ENCODE results near the gene PAK6.

PAK6 gene

GRCh38 chr15:40267670-40268069, 28.8 kb downstream of the PAK6 start:
- H3K9me3 ChIP-seq (replicated peaks; ENCODE audit: insufficient read depth, low read length): no peaks in the 10 kb centered on the region
- H2AFZ ChIP-seq (ENCODE audit: low read length): no peak overlapping the region
- no peaks in the 10 kb centered on the region for H3K9me2 ChIP-seq (replicated peaks; ENCODE audit: insufficient read depth, low read length)
- no peak overlapping the region for H3K4me2 ChIP-seq (ENCODE audit: low read depth, low read length)
- TF ChIP-seq EZH2 (optimal IDR thresholded peaks at IDR 0.05; ENCODE audit: low read depth, low read length): no peak
- no peak for TF ChIP-seq CTCF (IDR thresholded peaks at IDR 0.05; ENCODE audit: low read length)
- no peaks in the 10 kb centered on the region for H4K20me1 ChIP-seq (ENCODE audit: insufficient read depth, low read length)
- H3K79me2 ChIP-seq (ENCODE audit: low read length): no peaks in the 10 kb centered on the region
- no peaks in the 10 kb centered on the region for H3K27me3 ChIP-seq (replicated peaks; ENCODE audit: insufficient read depth, low read length)
- no peak for DNase-seq
- H3K4me1 ChIP-seq (ENCODE audit: low read length): no peaks in the 10 kb centered on the region
- no peak overlapping the region for H3K9ac ChIP-seq (ENCODE audit: low read length)
- H3K27ac ChIP-seq (ENCODE audit: low read length): no peak overlapping the region
- no peaks in the 10 kb centered on the region for H3F3A ChIP-seq (ENCODE audit: insufficient read depth, low read length)
- H3K4me3 ChIP-seq (ENCODE audit: low read length): no peak overlapping the region
- H3K36me3 ChIP-seq (replicated peaks; ENCODE audit: insufficient read depth, low read length): no peaks in the 10 kb centered on the region

DNA sequence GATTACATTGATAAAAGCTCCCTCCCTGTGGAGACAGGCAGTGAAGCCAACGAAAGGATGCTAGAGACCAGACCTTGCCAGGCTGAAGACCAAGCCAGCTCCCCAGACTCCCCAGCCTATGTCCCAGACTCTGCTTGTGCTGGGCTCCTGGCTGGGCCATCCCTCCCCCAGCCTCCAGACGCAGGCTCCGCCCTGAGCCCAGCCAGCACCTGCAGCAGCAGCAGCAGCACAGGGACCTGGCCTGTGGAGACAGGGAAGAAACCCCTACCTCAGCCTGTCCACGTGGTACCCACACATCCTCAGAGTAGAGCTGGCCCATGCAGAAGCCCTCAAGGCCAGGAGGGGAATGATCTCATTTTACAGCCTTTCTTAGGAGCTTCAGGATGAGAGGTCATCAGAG, 30.7 kb downstream of the PAK6 start:
- Histone ChIP-seq H2AFZ (ENCODE audit: low read length) (no peak overlapping the region), H3K4me2 (ENCODE audit: low read depth, low read length) (no peak overlapping the region), H3K79me2 (ENCODE audit: low read length) (no peaks in the 10 kb centered on the region)

DNA sequence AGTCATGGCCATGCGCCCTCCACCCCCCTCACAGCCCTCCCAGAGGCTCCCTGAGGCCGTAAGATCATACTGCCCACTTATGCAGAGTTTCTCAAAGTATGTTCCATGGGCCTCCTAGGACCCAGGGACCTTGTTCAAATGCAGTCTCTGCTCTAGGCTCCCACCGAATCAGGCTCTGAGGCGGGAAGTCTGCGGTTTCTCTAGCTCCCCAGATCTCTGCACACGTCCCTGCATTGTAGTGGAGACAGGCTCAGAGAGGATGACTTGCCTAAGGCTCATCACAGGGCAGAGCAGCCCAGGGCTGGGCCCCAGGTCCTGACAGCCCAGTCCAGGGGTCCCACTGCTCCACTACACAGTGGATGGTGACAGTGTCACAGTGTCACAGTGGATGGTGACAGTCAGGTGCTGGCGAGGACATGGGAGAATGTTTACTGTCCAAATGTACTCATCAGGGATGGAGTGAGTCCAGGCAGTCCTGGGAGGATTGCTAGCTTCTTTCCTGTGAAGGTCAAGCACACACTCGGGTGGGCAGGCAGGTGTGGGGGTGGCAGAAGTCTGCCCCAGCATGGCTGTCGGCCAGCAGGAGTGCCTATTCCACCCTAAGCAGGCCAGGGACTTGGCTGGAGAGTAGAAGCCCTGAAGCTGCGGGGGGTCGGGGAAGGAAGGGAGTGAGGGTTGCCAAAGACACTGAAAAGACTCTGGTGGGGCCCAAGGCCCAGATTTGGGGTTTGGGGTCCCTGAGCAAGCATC, 31.6 kb downstream of the PAK6 start:
- no peak overlapping the region for H3K4me3 ChIP-seq (ENCODE audit: low read length)
- no peaks in the 10 kb centered on the region for H3K9me2 ChIP-seq (replicated peaks; ENCODE audit: insufficient read depth, low read length)
- no peaks in the 10 kb centered on the region for H3K36me3 ChIP-seq (replicated peaks; ENCODE audit: insufficient read depth, low read length)
- no peaks in the 10 kb centered on the region for H3K4me1 ChIP-seq (ENCODE audit: low read length)
- no peaks in the 10 kb centered on the region for H3K79me2 ChIP-seq (ENCODE audit: low read length)
- no peak for DNase-seq
- H3K9ac ChIP-seq (ENCODE audit: low read length): no peak overlapping the region
- no peaks in the 10 kb centered on the region for H3K27me3 ChIP-seq (replicated peaks; ENCODE audit: insufficient read depth, low read length)
- H2AFZ ChIP-seq (ENCODE audit: low read length): no peak overlapping the region
- TF ChIP-seq EZH2 (optimal IDR thresholded peaks at IDR 0.05; ENCODE audit: low read depth, low read length) (no peak), CTCF (IDR thresholded peaks at IDR 0.05; ENCODE audit: low read length) (no peak), EZH2phosphoT487 (IDR thresholded peaks at IDR 0.05; ENCODE audit: low read length) (no peak)
- no peaks in the 10 kb centered on the region for H4K20me1 ChIP-seq (ENCODE audit: insufficient read depth, low read length)
- no peak overlapping the region for H3K27ac ChIP-seq (ENCODE audit: low read length)
- H3F3A ChIP-seq (ENCODE audit: insufficient read depth, low read length): no peaks in the 10 kb centered on the region
- no peaks in the 10 kb centered on the region for H3K9me3 ChIP-seq (replicated peaks; ENCODE audit: insufficient read depth, low read length)
- no peak overlapping the region for H3K4me2 ChIP-seq (ENCODE audit: low read depth, low read length)

More for the DNA sequence above, 30.7 kb downstream of the PAK6 start:
- Histone ChIP-seq H3K4me3 (ENCODE audit: low read length) (no peak overlapping the region), H3K9me3 (replicated peaks; ENCODE audit: insufficient read depth, low read length) (no peaks in the 10 kb centered on the region), H3K27ac (ENCODE audit: low read length) (no peak overlapping the region), H4K20me1 (ENCODE audit: insufficient read depth, low read length) (no peaks in the 10 kb centered on the region), H3K9me2 (replicated peaks; ENCODE audit: insufficient read depth, low read length) (no peaks in the 10 kb centered on the region), H3K36me3 (replicated peaks; ENCODE audit: insufficient read depth, low read length) (no peaks in the 10 kb centered on the region), H3F3A (ENCODE audit: insufficient read depth, low read length) (no peaks in the 10 kb centered on the region), H3K9ac (ENCODE audit: low read length) (no peak overlapping the region), H3K27me3 (replicated peaks; ENCODE audit: insufficient read depth, low read length) (no peaks in the 10 kb centered on the region), H3K4me1 (ENCODE audit: low read length) (no peaks in the 10 kb centered on the region)
- no peak for DNase-seq
- TF ChIP-seq EZH2phosphoT487 (IDR thresholded peaks at IDR 0.05; ENCODE audit: low read length) (no peak), CTCF (IDR thresholded peaks at IDR 0.05; ENCODE audit: low read length) (no peak), EZH2 (optimal IDR thresholded peaks at IDR 0.05; ENCODE audit: low read depth, low read length) (no peak)
